H9 (cell line): ENCODE measurements around the gene CXCR5. TPM values are rescaled to one million over a fixed set of nuclear protein-coding genes. Genes with fewer than 3 reads are reported as not detected.

Experiments
- DNase-seq: peaks from one replicate; pipeline ENCODE4 v3.0.0-alpha.2; 2017
- H2AFZ ChIP-seq: one replicate; pipeline ENCODE4 v1.6.1; 2013; ENCODE audit warnings: mild to moderate bottlenecking, low read length, control low read depth, moderate library complexity
- H2AK5ac ChIP-seq: 2 replicates; pipeline ENCODE4 v1.6.1; 2013; ENCODE audit warnings: low read length, control low read depth, mixed read lengths; ENCODE audit not compliant: insufficient read length
- H2BK120ac ChIP-seq: one replicate; pipeline ENCODE4 v1.6.1; 2013; ENCODE audit warnings: low read depth, mild to moderate bottlenecking, low read length, control low read depth, inconsistent platforms; ENCODE audit not compliant: poor library complexity, severe bottlenecking
- H2BK12ac ChIP-seq: 2 replicates; pipeline ENCODE4 v1.6.1; 2013; ENCODE audit warnings: low read length, control low read depth, mixed read lengths, low read depth; ENCODE audit not compliant: insufficient read length
- H2BK15ac ChIP-seq: 2 replicates; pipeline ENCODE4 v1.6.1; 2013; ENCODE audit warnings: low read depth, low read length, control low read depth
- H2BK20ac ChIP-seq: one replicate; pipeline ENCODE4 v1.6.1; 2013; ENCODE audit warnings: low read depth, mild to moderate bottlenecking, low read length, control low read depth, inconsistent platforms; ENCODE audit not compliant: poor library complexity, severe bottlenecking
- H2BK5ac ChIP-seq: 2 replicates; pipeline ENCODE4 v1.6.1; 2013; ENCODE audit warnings: low read length, control low read depth, mixed read lengths; ENCODE audit not compliant: insufficient read length
- H3K14ac ChIP-seq: 2 replicates; pipeline ENCODE4 v1.6.1; 2013; ENCODE audit warnings: low read length, control low read depth; ENCODE audit not compliant: insufficient read depth
- H3K18ac ChIP-seq: 2 replicates; pipeline ENCODE4 v1.6.1; 2013; ENCODE audit warnings: low read depth, mild to moderate bottlenecking, mixed read lengths, low read length, control low read depth; ENCODE audit not compliant: insufficient read length
- H3K23ac ChIP-seq: 2 replicates; pipeline ENCODE4 v1.6.1; 2013; ENCODE audit warnings: low read length, control low read depth, mixed read lengths, low read depth; ENCODE audit not compliant: insufficient read length
- H3K23me2 ChIP-seq: 2 replicates; pipeline ENCODE4 v1.6.1; 2013; ENCODE audit warnings: low read depth, mild to moderate bottlenecking, mixed read lengths, low read length, control low read depth; ENCODE audit not compliant: insufficient read length, poor library complexity, severe bottlenecking
- H3K27ac ChIP-seq: 2 replicates; pipeline ENCODE4 v1.5.1; 2013; ENCODE audit warnings: low read length, control low read depth, mixed read lengths, low read depth; ENCODE audit not compliant: insufficient read length
- H3K27me3 ChIP-seq: 2 replicates; pipeline ENCODE4 v1.6.1; 2013; ENCODE audit warnings: low read length, control low read depth, inconsistent platforms; ENCODE audit not compliant: insufficient read depth
- H3K4ac ChIP-seq: 2 replicates; pipeline ENCODE4 v1.6.1; 2013; ENCODE audit warnings: low read depth, mild to moderate bottlenecking, control low read depth, inconsistent platforms, low read length, moderate library complexity
- H3K4me1 ChIP-seq: 2 replicates; pipeline ENCODE4 v1.6.1; 2013; ENCODE audit warnings: low read length, control low read depth, inconsistent platforms; ENCODE audit not compliant: insufficient read depth
- H3K4me2 ChIP-seq: 2 replicates; pipeline ENCODE4 v1.6.1; 2013; ENCODE audit warnings: low read length, control low read depth, mixed read lengths; ENCODE audit not compliant: insufficient read length, insufficient read depth
- H3K56ac ChIP-seq: 2 replicates; pipeline ENCODE4 v1.6.1; 2013; ENCODE audit warnings: low read depth, mild to moderate bottlenecking, mixed read lengths, low read length, control low read depth; ENCODE audit not compliant: insufficient read length
- H3K79me1 ChIP-seq: 2 replicates; pipeline ENCODE4 v1.6.1; 2013; ENCODE audit warnings: low read depth, mild to moderate bottlenecking, moderate library complexity, low read length, control low read depth, inconsistent platforms; ENCODE audit not compliant: insufficient read depth, poor library complexity, severe bottlenecking
- H3K79me2 ChIP-seq: 2 replicates; pipeline ENCODE4 v1.6.1; 2013; ENCODE audit warnings: low read length, control low read depth, inconsistent platforms; ENCODE audit not compliant: insufficient read depth
- H3K9ac ChIP-seq: 2 replicates; pipeline ENCODE4 v1.6.1; 2013; ENCODE audit warnings: low read length, control low read depth, mixed read lengths; ENCODE audit not compliant: insufficient read length; ENCODE audit errors: extremely low read depth
- H3K9me3 ChIP-seq: one replicate; pipeline ENCODE4 v1.6.1; 2013; ENCODE audit warnings: low read depth, low read length, inconsistent platforms; ENCODE audit not compliant: control insufficient read depth
- H3T11ph ChIP-seq: one replicate; pipeline ENCODE4 v1.6.1; 2013; ENCODE audit warnings: mild to moderate bottlenecking, low read length, control low read depth, inconsistent platforms
- H4K20me1 ChIP-seq: one replicate; pipeline ENCODE4 v1.6.1; 2013; ENCODE audit not compliant: control insufficient read depth, insufficient read length, insufficient read depth
- H4K5ac ChIP-seq: 2 replicates; pipeline ENCODE4 v1.6.1; 2013; ENCODE audit warnings: low read depth, mild to moderate bottlenecking, mixed read lengths, low read length, control low read depth; ENCODE audit not compliant: insufficient read length
- H4K8ac ChIP-seq: replicated peaks from 2 replicates; pipeline ENCODE4 v1.6.1; 2013; ENCODE audit warnings: low read length, control low read depth, mixed read lengths, low read depth; ENCODE audit not compliant: insufficient read length
- H4K91ac ChIP-seq: 2 replicates; pipeline ENCODE4 v1.6.1; 2013; ENCODE audit warnings: low read depth, mild to moderate bottlenecking, moderate library complexity, mixed read lengths, low read length, control low read depth; ENCODE audit not compliant: insufficient read length
- H3K27ac Mint-ChIP-seq, 3 experiments: 2 replicates in 2 of 3; 3 replicates in 1 of 3; pipeline ENCODE4 v1.8.0; 2020 to 2021; ENCODE audit warnings: mixed read lengths in 3 of 3, mild to moderate bottlenecking in 1 of 3, moderate library complexity in 1 of 3
- H3K27me3 Mint-ChIP-seq: 2 replicates; pipeline ENCODE4 v1.8.0; 2021; ENCODE audit warnings: low read depth, mild to moderate bottlenecking, moderate library complexity, mixed read lengths
- H3K36me3 Mint-ChIP-seq, 3 experiments: 2 replicates in 2 of 3; 3 replicates in 1 of 3; pipeline ENCODE4 v1.8.0; 2020 to 2021; ENCODE audit warnings: low read depth in 3 of 3, mixed read lengths in 3 of 3; ENCODE audit not compliant: insufficient read depth in 1 of 3
- H3K4me1 Mint-ChIP-seq, 2 experiments: 2 replicates each; pipeline ENCODE4 v1.8.0; 2020; ENCODE audit warnings: mixed read lengths in 2 of 2
- H3K4me3 Mint-ChIP-seq, 2 experiments: 2 replicates in 1 of 2; 3 replicates in 1 of 2; pipeline ENCODE4 v1.8.0; 2020 to 2021; ENCODE audit warnings: mild to moderate bottlenecking in 2 of 2, mixed read lengths in 2 of 2, moderate library complexity in 1 of 2
- H3K9me3 Mint-ChIP-seq, 2 experiments: 2 replicates in 1 of 2; 3 replicates in 1 of 2; pipeline ENCODE4 v1.8.0; 2020; ENCODE audit warnings: mild to moderate bottlenecking in 2 of 2, mixed read lengths in 2 of 2, moderate library complexity in 1 of 2
- CTCF ChIP-seq: fragments of 200-600 bp; sonication (generic); conservative IDR thresholded peaks from 3 replicates; pipeline ENCODE4 v1.8.0; 2021; ENCODE audit warnings: antibody characterized with exemption, mild to moderate bottlenecking
- WGBS: extraction: QIAGEN DNeasy Blood & Tissue Kit; methylation state at CpG from one replicate; pipeline ENCODE4 v1.1.7; 2013; ENCODE audit warnings: missing lambda C conversion rate, low lambda C conversion rate, mixed read lengths; ENCODE audit not compliant: insufficient read length; ENCODE audit errors: extremely low coverage; 5-methylcytosine and 5-hydroxymethylcytosine counted together
- total RNA-seq: library from RNA; stranded (reverse); gene quantifications from 2 replicates; pipeline ENCODE4 v1.2.1, GENCODE V29; 2021

Gene CXCR5
- total RNA-seq, 1 experiment from 2014 or later: 0.07 TPM

GRCh38 chr11:118877487-118878162, 6.1 kb upstream of the CXCR5 start:
- no peak overlapping the region for H3K27ac ChIP-seq
- H3K23ac ChIP-seq: no peak overlapping the region
- no peak overlapping the region for H2BK20ac ChIP-seq
- H3K56ac ChIP-seq: no peak overlapping the region
- H2AFZ ChIP-seq: no peak overlapping the region
- peaks cover 8% of the 10 kb centered on the region in 2 experiments for H3K4me1 Mint-ChIP-seq
- TF ChIP-seq CTCF: no peak
- H3K9me3 ChIP-seq: no peaks in the 10 kb centered on the region
- H3K23me2 ChIP-seq: no peaks in the 10 kb centered on the region
- no peaks in the 10 kb centered on the region; a peak in 1 of 7 replicates for H3K36me3 Mint-ChIP-seq
- no peak overlapping the region for H4K8ac ChIP-seq
- H3K79me1 ChIP-seq: no peaks in the 10 kb centered on the region
- no peak overlapping the region for H4K91ac ChIP-seq
- no peak overlapping the region for H2BK120ac ChIP-seq
- no peak for DNase-seq
- H4K20me1 ChIP-seq: no peaks in the 10 kb centered on the region
- H4K5ac ChIP-seq: no peak overlapping the region
- H2BK15ac ChIP-seq: no peak overlapping the region
- H2BK5ac ChIP-seq: no peak overlapping the region
- no peaks in the 10 kb centered on the region for H3K9me3 Mint-ChIP-seq
- H3K79me2 ChIP-seq: no peaks in the 10 kb centered on the region
- no peak overlapping the region for H3K9ac ChIP-seq
- H2AK5ac ChIP-seq: no peak overlapping the region
- no peak overlapping the region for H3K4me2 ChIP-seq
- no peaks in the 10 kb centered on the region for H3K27me3 ChIP-seq
- no peak overlapping the region for H3T11ph ChIP-seq
- H3K18ac ChIP-seq: no peak overlapping the region
- H3K4me1 ChIP-seq: 0 out of 2 replicates have a peak, but pooled peaks cover 2% of the 10 kb centered on the region
- no peak overlapping the region for H3K14ac ChIP-seq
- peaks cover 8% of the 10 kb centered on the region for H3K27me3 Mint-ChIP-seq
- no peak overlapping the region for H2BK12ac ChIP-seq
- no peak overlapping the region for H3K27ac Mint-ChIP-seq
- WGBS: no CpG with 5 or more reads among the region's 11 CpGs
- H3K4ac ChIP-seq: no peak overlapping the region
- no peak overlapping the region for H3K4me3 Mint-ChIP-seq
